Measurements from ENCODE around the gene MAP3K14.

DNA sequence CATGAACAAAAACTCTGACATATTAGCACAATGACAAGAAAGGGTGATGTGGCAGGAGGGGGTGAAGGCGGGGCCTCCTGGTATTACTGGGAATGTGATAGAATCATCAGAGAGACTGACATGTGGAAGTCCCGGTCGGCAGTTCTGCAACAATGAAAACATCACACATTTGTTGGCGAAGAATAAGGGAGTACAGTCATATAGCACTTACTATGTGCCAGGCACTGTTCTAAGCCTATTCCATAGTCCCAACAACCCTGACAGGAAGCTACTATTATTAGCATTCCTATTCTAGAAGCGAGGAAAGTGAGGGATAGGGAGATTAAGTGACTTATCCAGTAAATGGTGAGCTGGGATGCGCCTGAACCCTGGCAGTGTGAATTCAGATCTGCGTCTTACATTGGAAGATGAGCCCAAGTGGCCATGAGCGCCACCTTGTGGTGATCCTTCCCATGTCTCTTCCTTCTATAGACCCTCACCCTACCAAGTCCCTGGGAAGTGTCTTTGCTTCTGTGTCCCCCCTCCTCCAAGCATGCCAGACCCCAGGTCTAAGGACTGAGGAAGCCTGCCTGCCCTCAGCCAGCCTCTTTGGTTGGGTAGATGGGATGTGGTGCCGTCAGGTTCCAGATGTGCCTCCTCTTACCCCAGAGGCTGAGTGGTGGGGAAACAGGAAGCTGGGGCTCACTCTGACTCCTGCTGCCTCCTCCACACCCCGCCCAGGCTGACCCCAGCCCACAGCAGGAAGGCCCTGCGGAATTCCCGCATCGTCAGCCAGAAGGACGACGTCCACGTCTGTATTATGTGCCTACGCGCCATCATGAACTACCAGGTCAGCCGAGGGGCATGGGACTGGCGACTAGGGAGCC is 81.2 kb downstream of the MAP3K14 start:
- TF ChIP-seq, protein P1, sequence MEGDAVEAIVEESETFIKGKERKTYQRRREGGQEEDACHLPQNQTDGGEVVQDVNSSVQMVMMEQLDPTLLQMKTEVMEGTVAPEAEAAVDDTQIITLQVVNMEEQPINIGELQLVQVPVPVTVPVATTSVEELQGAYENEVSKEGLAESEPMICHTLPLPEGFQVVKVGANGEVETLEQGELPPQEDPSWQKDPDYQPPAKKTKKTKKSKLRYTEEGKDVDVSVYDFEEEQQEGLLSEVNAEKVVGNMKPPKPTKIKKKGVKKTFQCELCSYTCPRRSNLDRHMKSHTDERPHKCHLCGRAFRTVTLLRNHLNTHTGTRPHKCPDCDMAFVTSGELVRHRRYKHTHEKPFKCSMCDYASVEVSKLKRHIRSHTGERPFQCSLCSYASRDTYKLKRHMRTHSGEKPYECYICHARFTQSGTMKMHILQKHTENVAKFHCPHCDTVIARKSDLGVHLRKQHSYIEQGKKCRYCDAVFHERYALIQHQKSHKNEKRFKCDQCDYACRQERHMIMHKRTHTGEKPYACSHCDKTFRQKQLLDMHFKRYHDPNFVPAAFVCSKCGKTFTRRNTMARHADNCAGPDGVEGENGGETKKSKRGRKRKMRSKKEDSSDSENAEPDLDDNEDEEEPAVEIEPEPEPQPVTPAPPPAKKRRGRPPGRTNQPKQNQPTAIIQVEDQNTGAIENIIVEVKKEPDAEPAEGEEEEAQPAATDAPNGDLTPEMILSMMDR (IDR thresholded peaks at IDR 0.05): peak in 1 of 3 donors; percentile 30
- no peak for TF ChIP-seq POLR2A (IDR thresholded peaks at IDR 0.05)

All from ovary (tissue), 3 donors.